Trophoblast cell (in vitro differentiated cells and primary cell): ENCODE data around the gene LGALS9B.
"Not testable (repeated sequence)": the region's sequence is repeated elsewhere in the genome, so short reads cannot be mapped to it uniquely, and the experiment has no call there.

Experiments used
- DNase-seq, 2 donors: peaks; one replicate each; pipeline ENCODE4 v3.0.0-alpha.2; 2016
- H2AFZ ChIP-seq: 2 replicates; pipeline ENCODE4 v1.6.1; 2013; ENCODE audit warnings: low read length, moderate library complexity, mild to moderate bottlenecking; ENCODE audit not compliant: insufficient read depth, poor library complexity
- H2AK5ac ChIP-seq: 2 replicates; pipeline ENCODE4 v1.6.1; 2013; ENCODE audit warnings: mild to moderate bottlenecking, low read length
- H2BK120ac ChIP-seq: 2 replicates; pipeline ENCODE4 v1.6.1; 2013; ENCODE audit warnings: low read length, mild to moderate bottlenecking, moderate library complexity; ENCODE audit not compliant: insufficient read depth, poor library complexity
- H2BK12ac ChIP-seq: 2 replicates; pipeline ENCODE4 v1.6.1; 2013; ENCODE audit warnings: mild to moderate bottlenecking, low read length, moderate library complexity
- H2BK5ac ChIP-seq: 2 replicates; pipeline ENCODE4 v1.6.1; 2013; ENCODE audit warnings: low read length, low read depth, moderate library complexity, mild to moderate bottlenecking; ENCODE audit not compliant: poor library complexity
- H3K14ac ChIP-seq: 2 replicates; pipeline ENCODE4 v1.6.1; 2013; ENCODE audit warnings: mild to moderate bottlenecking, low read length
- H3K18ac ChIP-seq: 2 replicates; pipeline ENCODE4 v1.6.1; 2013; ENCODE audit warnings: mild to moderate bottlenecking, low read length
- H3K23ac ChIP-seq: 2 replicates; pipeline ENCODE4 v1.6.1; 2013; ENCODE audit warnings: low read length
- H3K27ac ChIP-seq: 2 replicates; pipeline ENCODE4 v1.5.1; 2013; ENCODE audit warnings: low read depth, mild to moderate bottlenecking, inconsistent platforms, low read length, moderate library complexity
- H3K27me3 ChIP-seq: 2 replicates; pipeline ENCODE4 v1.6.1; 2013; ENCODE audit warnings: inconsistent platforms, mild to moderate bottlenecking, low read length, moderate library complexity; ENCODE audit not compliant: insufficient read depth
- H3K36me3 ChIP-seq, 2 experiments: 1 replicate in 1 of 2; 2 replicates in 1 of 2; pipeline ENCODE4 v1.6.1; 2013; ENCODE audit warnings: low read length in 2 of 2, mild to moderate bottlenecking in 2 of 2, moderate library complexity in 1 of 2; ENCODE audit not compliant: insufficient read depth in 2 of 2, control insufficient read depth in 1 of 2
- H3K4ac ChIP-seq: 2 replicates; pipeline ENCODE4 v1.6.1; 2013; ENCODE audit warnings: low read depth, mild to moderate bottlenecking, low read length, moderate library complexity
- H3K4me1 ChIP-seq, 2 experiments: 1 replicate in 1 of 2; 2 replicates in 1 of 2; pipeline ENCODE4 v1.6.1; 2013; ENCODE audit warnings: low read length in 2 of 2, mild to moderate bottlenecking in 2 of 2, moderate library complexity in 1 of 2; ENCODE audit not compliant: insufficient read depth in 2 of 2, control insufficient read depth in 1 of 2
- H3K4me2 ChIP-seq: 2 replicates; pipeline ENCODE4 v1.6.1; 2013; ENCODE audit warnings: inconsistent platforms, mild to moderate bottlenecking, low read length, moderate library complexity
- H3K4me3 ChIP-seq: 2 replicates; pipeline ENCODE4 v1.5.1; 2013; ENCODE audit warnings: mild to moderate bottlenecking, low read depth, low read length, inconsistent platforms
- H3K79me1 ChIP-seq: one replicate; pipeline ENCODE4 v1.6.1; 2013; ENCODE audit warnings: low read length
- H3K79me2 ChIP-seq: 2 replicates; pipeline ENCODE4 v1.6.1; 2013; ENCODE audit warnings: low read length, mild to moderate bottlenecking; ENCODE audit not compliant: control insufficient read depth, insufficient read depth, poor library complexity
- H3K9ac ChIP-seq: 2 replicates; pipeline ENCODE4 v1.6.1; 2013; ENCODE audit warnings: mild to moderate bottlenecking, low read length
- H3K9me3 ChIP-seq: 2 replicates; pipeline ENCODE4 v1.6.1; 2013; ENCODE audit warnings: low read depth, mild to moderate bottlenecking, control low read depth, inconsistent platforms, low read length; ENCODE audit not compliant: insufficient read depth
- H4K12ac ChIP-seq: 2 replicates; pipeline ENCODE4 v1.6.1; 2013; ENCODE audit warnings: low read depth, mild to moderate bottlenecking, low read length, moderate library complexity
- H4K8ac ChIP-seq: 2 replicates; pipeline ENCODE4 v1.6.1; 2013; ENCODE audit warnings: low read depth, mild to moderate bottlenecking, low read length, moderate library complexity
- H4K91ac ChIP-seq: one replicate; pipeline ENCODE4 v1.6.1; 2013; ENCODE audit warnings: low read depth, mild to moderate bottlenecking, low read length, moderate library complexity
- WGBS: extraction: QIAGEN DNeasy Blood & Tissue Kit; methylation state at CpG from one replicate; pipeline ENCODE4 v1.1.7; 2013; ENCODE audit warnings: missing lambda C conversion rate; ENCODE audit not compliant: insufficient read length, insufficient coverage; ENCODE audit errors: extremely low coverage; 5-methylcytosine and 5-hydroxymethylcytosine counted together

Gene LGALS9B

GRCh38 chr17:20469946-20470345 lies 2.6 kb upstream of the LGALS9B start:
- WGBS = no CpG with 5 or more reads among the region's 4 CpGs
- H3K18ac ChIP-seq, H3K27ac ChIP-seq, H3K4me1 ChIP-seq, H3K4me2 ChIP-seq, H3K4ac ChIP-seq, H3K79me1 ChIP-seq, H3K27me3 ChIP-seq, H3K9me3 ChIP-seq, H2AFZ ChIP-seq, H2BK120ac ChIP-seq, H3K9ac ChIP-seq, H2BK5ac ChIP-seq, DNase-seq, H3K23ac ChIP-seq, H3K79me2 ChIP-seq, H4K8ac ChIP-seq, H3K36me3 ChIP-seq, H4K12ac ChIP-seq, H2BK12ac ChIP-seq, H2AK5ac ChIP-seq, H4K91ac ChIP-seq, H3K14ac ChIP-seq, H3K4me3 ChIP-seq: not testable (repeated sequence)

DNA sequence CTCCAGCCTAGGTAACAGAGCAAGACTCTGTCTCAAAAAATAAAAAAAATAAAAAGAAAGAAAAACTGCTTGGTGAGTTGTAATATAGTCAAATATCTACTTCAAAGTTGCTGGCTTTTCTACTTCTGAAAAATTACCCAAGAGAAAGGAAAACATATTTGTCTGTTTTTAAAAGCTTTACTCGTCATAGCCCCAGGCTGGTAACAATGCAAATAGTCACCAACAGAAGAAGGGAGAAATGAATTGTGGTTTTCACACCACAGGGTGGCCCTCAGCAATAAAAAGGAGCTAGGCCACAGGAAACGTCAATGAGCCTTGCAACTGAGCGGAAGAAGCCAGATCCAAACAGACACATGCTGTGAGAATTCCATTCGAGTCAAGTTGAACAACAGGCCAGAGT lies 1.8 kb upstream of the LGALS9B start:
- not testable (repeated sequence) for H2BK12ac ChIP-seq, H3K4me3 ChIP-seq, DNase-seq, H3K4me1 ChIP-seq, H2AK5ac ChIP-seq, H4K8ac ChIP-seq, H3K4ac ChIP-seq, H3K79me1 ChIP-seq, H4K91ac ChIP-seq, H2BK5ac ChIP-seq, H3K9me3 ChIP-seq, H3K4me2 ChIP-seq, H3K18ac ChIP-seq, H3K27me3 ChIP-seq, H2AFZ ChIP-seq, H3K36me3 ChIP-seq, H3K14ac ChIP-seq, H3K9ac ChIP-seq, H3K79me2 ChIP-seq, H3K27ac ChIP-seq, H3K23ac ChIP-seq, H2BK120ac ChIP-seq, H4K12ac ChIP-seq
- no CpG with 5 or more reads among the region's 4 CpGs for WGBS

DNA sequence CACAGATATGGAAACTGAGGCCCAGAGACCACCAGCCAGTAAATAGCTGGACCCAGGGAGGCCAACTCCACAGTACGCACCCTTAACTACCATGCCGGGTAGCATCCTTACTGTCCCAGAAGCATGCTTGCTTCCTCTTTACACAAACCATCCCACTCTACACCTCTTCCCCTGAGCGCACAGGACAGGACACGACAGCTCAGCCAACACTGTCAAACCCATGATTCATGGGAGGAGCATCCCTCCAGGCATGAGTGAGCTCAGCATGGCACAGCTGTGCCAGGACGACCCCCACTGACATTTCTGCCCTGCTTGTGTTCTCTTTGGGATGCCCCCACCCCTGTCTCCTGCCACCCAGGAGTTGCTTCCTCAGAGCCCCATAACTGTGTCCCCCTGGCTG lies 340 bp downstream of the LGALS9B start:
- H4K91ac ChIP-seq, H2BK120ac ChIP-seq, H3K36me3 ChIP-seq, H2BK5ac ChIP-seq, H3K4me3 ChIP-seq, H3K18ac ChIP-seq, H3K9me3 ChIP-seq, H4K8ac ChIP-seq, DNase-seq, H3K27ac ChIP-seq, H3K14ac ChIP-seq, H3K23ac ChIP-seq, H3K4me1 ChIP-seq, H2AFZ ChIP-seq, H2BK12ac ChIP-seq, H3K79me2 ChIP-seq, H3K9ac ChIP-seq, H3K27me3 ChIP-seq, H3K4me2 ChIP-seq, H3K4ac ChIP-seq, H4K12ac ChIP-seq, H2AK5ac ChIP-seq, H3K79me1 ChIP-seq: not testable (repeated sequence)
- no CpG with 5 or more reads among the region's 5 CpGs for WGBS

DNA sequence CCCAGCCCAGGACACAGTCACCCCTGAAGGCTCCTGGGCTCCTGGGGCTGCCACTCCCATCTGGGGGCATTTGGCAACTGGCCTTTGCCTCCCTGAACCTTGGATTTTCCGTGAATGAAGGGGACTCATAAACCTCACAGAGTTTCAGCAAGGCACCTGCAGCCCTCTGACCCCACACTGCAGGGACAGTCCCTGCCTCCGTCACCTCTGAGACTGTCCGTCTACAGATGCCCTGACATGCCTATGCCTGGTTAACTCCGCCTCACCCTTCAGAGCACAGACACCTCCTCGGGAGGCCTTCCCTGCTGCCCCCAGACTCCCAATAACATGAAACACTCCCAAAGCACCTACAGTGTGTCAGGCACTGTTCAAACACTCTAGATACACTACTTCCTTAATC lies 786 bp downstream of the LGALS9B start:
- H2BK5ac ChIP-seq, H2AFZ ChIP-seq, H3K4ac ChIP-seq, H3K18ac ChIP-seq, H3K4me3 ChIP-seq, H3K9me3 ChIP-seq, H3K4me2 ChIP-seq, H3K14ac ChIP-seq, H3K79me1 ChIP-seq, H4K12ac ChIP-seq, H3K79me2 ChIP-seq, H3K27ac ChIP-seq, H2BK12ac ChIP-seq, DNase-seq, H4K8ac ChIP-seq, H4K91ac ChIP-seq, H2BK120ac ChIP-seq, H3K27me3 ChIP-seq, H2AK5ac ChIP-seq, H3K9ac ChIP-seq, H3K23ac ChIP-seq, H3K36me3 ChIP-seq, H3K4me1 ChIP-seq: not testable (repeated sequence)
- WGBS = no CpG with 5 or more reads among the region's 5 CpGs
